Subcutaneous adipose tissue (tissue), 4 donors: ENCODE results near the gene SLCO6A1. TPM values are rescaled to one million over a fixed set of nuclear protein-coding genes. Genes with fewer than 3 reads are reported as not detected.

Experiments
- total RNA-seq, 4 donors: library from RNA; depleted of rRNA; stranded (reverse); fragments of >200 nt; gene quantifications; one replicate each; pipeline ENCODE4 v1.1.0, GENCODE V29; 2016
- TF ChIP-seq, protein P1 (sequence below): fragments of 450-650 bp; IDR thresholded peaks from one replicate; pipeline ENCODE4 v1.5.1; 2016; ENCODE audit warnings: low read depth, mild to moderate bottlenecking, control low read depth, antibody characterized with exemption, moderate library complexity

SLCO6A1 gene
- total RNA-seq, 4 donors from 2014 or later: not detected

DNA sequence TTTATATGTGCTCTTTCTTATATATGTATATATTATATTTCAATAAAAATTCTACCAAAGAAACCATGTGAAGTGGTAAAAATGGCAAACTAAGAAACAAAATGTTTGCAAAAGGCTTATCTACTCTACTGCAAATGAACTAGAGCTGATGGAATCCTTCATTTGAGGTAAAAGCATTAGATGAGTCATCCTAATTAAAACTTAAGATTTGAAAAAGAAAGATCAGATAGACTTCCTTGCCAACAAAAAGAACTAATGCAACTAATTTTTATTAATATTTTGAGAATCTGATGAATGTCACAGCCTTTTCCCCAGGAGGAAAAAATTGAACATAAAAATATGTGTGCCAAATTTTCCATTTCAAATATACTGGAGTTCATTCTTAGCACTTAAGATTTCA, 118.6 kb downstream of the SLCO6A1 start:
- TF ChIP-seq, protein P1, sequence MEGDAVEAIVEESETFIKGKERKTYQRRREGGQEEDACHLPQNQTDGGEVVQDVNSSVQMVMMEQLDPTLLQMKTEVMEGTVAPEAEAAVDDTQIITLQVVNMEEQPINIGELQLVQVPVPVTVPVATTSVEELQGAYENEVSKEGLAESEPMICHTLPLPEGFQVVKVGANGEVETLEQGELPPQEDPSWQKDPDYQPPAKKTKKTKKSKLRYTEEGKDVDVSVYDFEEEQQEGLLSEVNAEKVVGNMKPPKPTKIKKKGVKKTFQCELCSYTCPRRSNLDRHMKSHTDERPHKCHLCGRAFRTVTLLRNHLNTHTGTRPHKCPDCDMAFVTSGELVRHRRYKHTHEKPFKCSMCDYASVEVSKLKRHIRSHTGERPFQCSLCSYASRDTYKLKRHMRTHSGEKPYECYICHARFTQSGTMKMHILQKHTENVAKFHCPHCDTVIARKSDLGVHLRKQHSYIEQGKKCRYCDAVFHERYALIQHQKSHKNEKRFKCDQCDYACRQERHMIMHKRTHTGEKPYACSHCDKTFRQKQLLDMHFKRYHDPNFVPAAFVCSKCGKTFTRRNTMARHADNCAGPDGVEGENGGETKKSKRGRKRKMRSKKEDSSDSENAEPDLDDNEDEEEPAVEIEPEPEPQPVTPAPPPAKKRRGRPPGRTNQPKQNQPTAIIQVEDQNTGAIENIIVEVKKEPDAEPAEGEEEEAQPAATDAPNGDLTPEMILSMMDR: no peak

DNA sequence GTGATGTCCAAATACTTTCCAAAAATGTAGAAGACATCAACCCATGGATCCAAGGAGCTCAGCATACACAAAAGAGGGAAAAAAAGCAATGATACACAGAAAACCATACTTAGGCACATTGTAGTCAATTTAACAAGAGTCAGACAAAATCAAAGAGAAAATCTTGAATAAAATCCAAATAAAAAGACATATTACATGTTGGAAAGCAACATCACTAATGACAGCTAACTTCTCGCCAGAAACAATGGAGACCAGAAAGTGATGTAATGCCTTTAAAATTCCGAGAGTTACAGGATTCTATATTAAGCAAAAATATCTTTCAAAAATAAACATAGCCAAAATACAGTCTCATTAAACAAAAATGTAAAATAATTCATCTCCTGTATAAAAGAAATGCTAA, 122.9 kb downstream of the SLCO6A1 start:
- TF ChIP-seq, protein P1: no peak

DNA sequence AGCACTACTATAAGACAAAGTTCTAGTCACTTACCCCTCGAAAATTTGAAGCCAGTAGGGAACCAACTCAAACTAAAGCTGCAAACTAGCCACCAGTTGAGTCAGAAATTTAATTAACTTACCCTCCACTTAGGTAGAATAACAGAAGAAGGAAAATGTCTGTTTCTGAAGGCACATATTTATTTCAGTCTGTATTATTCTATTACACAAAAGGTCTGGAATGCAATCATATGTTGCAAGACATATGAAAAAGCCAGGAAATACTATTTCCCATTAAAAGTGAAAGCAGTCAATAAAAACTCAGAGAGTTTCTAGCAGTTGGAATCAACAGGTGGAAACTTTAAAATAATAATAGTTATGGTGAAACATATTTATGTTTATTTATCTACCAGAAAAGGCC, 123.5 kb downstream of the SLCO6A1 start:
- TF ChIP-seq, protein P1: no peak

DNA sequence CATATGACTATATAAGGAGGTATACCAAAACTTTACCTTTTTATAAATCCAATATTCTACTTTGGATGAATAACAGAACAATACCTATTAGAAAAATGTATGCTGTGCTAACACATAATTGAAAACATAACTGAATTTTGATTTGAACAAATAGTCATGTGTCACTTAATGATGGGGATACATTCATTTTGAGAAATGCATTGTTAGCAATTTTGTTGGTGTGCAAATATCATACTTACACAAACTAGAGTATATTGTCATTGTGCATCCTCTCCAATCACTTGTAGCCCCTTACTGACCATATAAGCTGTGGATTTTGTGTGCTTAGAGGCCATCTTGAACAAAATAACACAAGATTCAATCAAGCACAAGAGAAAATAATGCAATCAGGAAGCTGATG, 130.4 kb downstream of the SLCO6A1 start:
- TF ChIP-seq, protein P1: no peak

DNA sequence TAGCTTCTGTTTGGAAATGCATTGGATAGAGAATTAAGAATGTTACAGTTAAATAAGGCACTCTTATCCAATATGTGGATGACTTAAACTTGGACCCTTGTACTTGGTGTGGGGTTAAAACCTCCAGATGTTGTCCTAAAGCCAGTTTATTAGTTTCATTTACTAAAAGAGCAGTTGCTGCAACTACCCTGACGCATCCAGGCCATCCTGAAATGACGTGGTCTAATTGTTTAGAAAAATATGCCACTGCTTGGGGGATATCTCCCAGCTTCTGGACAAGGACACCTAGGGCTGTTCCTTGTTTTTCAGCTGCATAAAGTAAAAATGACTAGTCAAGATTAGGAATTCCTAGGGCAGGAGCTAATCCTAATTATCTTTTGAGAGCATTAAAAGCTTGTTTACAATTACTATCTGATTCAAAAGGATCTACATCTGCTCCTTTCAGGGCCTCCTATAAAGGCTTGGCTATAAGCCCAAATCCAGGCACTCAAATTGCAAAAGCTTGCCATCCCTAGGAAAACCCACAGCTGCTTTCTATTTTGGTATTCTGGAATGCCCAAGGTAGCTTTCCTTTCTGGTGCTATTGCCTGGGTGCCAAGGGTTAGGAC, 157.0 kb downstream of the SLCO6A1 start:
- TF ChIP-seq, protein P1: no peak

DNA sequence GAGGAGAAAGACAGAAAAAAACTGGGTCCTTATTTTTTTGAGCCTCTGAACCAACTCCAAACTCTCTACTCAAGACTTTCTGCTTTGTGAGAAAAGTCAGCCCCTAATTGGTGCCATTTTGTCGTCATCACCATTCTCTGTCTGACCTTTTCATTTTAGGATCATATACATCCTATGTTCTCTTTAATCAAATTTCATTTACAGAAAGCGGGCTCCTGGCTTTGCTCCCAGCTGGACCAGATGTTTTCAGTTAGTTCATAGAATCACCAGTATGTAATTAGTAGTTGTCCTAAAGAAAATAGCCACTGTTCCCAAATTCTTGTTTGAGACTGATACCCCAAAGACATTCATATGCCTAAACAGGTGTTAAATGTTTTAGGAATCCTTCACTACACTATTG, 174.1 kb downstream of the SLCO6A1 start:
- TF ChIP-seq, protein P1: no peak

Other genes starting within 250 kb of the SLCO6A1 start
- gene SLCO4C1, start 202.7 kb downstream of the SLCO6A1 start, total RNA-seq: under 1 TPM in 2 of 4 donors, not detected in 2; 0.17 to 0.33 TPM